HCT116 (cell line): Measurements from ENCODE around the gene PRG2. TPM values are rescaled to one million over a fixed set of nuclear protein-coding genes. Genes with fewer than 3 reads are reported as not detected.

Source experiments
- ATAC-seq: fragments of 200-7000 bp; cut with Tn5 transposase; 2 replicates; pipeline ENCODE4 v1.9.1; 2020; ENCODE audit warnings: mild to moderate bottlenecking, moderate library complexity
- BruUV-seq: library from RNA; stranded (reverse); fragments of 400-500 nt; replicated peaks from 2 replicates; lab custom pipeline; 2021; lab: Mats Ljungman, UMichigan
- CTCF ChIA-PET: fragments of 300-600 bp; sonication (Branson Sonifier 250); formaldehyde crosslinking; loops from one replicate; lab custom pipeline; 2021; ENCODE audit warnings: antibody characterized with exemption; lab: Charles Lee
- POLR2A ChIA-PET: fragments of 300-600, 350-600 bp; sonication (Branson Sonifier 250); formaldehyde crosslinking; loops from one replicate; lab custom pipeline; 2021; ENCODE audit warnings: antibody characterized with exemption; lab: Charles Lee
- RAD21 ChIA-PET, 2 experiments: fragments of 300-600 bp; sonication (Branson Sonifier 250); formaldehyde crosslinking; loops; one replicate each; lab custom pipeline; 2023; ENCODE audit warnings: low total read pairs in 2 of 2; ENCODE audit not compliant: uncharacterized antibody in 2 of 2, unreplicated experiment in 2 of 2, low non-redundant PET in 1 of 2; lab: Charles Lee
- DNase-seq: peaks from one replicate; pipeline ENCODE4 v3.0.0-alpha.2; 2010; ENCODE audit warnings: low read depth, low spot score
- H2AFZ ChIP-seq: fragments of 200-600 bp; shearing (Covaris generic), sonication (generic); 2 replicates; pipeline ENCODE4 v1.6.1; 2017; ENCODE audit warnings: low read depth, mixed run types, mixed read lengths, antibody characterized with exemption, low read length; ENCODE audit not compliant: poor library complexity, severe bottlenecking
- H3K27ac ChIP-seq: 2 replicates; pipeline ENCODE4 v1.5.1; 2012; ENCODE audit warnings: low read depth, low read length
- H3K27me3 ChIP-seq: fragments of 200-600 bp; sonication (generic); 2 replicates; pipeline ENCODE4 v1.6.1; 2016; ENCODE audit warnings: mixed run types, low read length, mixed read lengths; ENCODE audit not compliant: insufficient read depth
- H3K36me3 ChIP-seq, 2 experiments: fragments of 200-500 bp in 1 of 2; fragments of 200-600 bp in 1 of 2; sonication (Bioruptor generic) in 1 of 2; sonication (generic) in 1 of 2; 2 replicates each; pipeline versions ENCODE4 v1.5.1 to v1.6.1; 2014 to 2016; ENCODE audit warnings: low read length in 2 of 2, inconsistent platforms in 1 of 2, mixed read lengths in 1 of 2, mixed run types in 1 of 2; ENCODE audit not compliant: insufficient read depth in 2 of 2, control insufficient read depth in 1 of 2
- H3K4me1 ChIP-seq, 2 experiments: fragments of 200-600 bp in 1 of 2; sonication (generic) in 1 of 2; 2 replicates each; pipeline versions ENCODE4 v1.5.1 to v1.6.1; 2012 to 2017; ENCODE audit warnings: low read length in 2 of 2, inconsistent platforms in 1 of 2, mild to moderate bottlenecking in 1 of 2, mixed read lengths in 1 of 2, mixed run types in 1 of 2, moderate library complexity in 1 of 2; ENCODE audit not compliant: insufficient read depth in 2 of 2, control insufficient read depth in 1 of 2
- H3K4me2 ChIP-seq: fragments of 200-600 bp; sonication (generic); 2 replicates; pipeline ENCODE4 v1.6.1; 2017; ENCODE audit warnings: mixed run types, low read length, mixed read lengths
- H3K4me3 ChIP-seq, 2 experiments: fragments of 200-600 bp in 1 of 2; sonication (generic) in 1 of 2; replicated peaks in 1 of 2; 2 replicates each; pipeline ENCODE4 v1.5.1; 2011 to 2016; ENCODE audit warnings: low read length in 2 of 2, control low read depth in 1 of 2, low read depth in 1 of 2, mild to moderate bottlenecking in 1 of 2, mixed read lengths in 1 of 2, mixed run types in 1 of 2
- H3K79me2 ChIP-seq: fragments of 200-600 bp; sonication (generic); 2 replicates; pipeline ENCODE4 v1.6.1; 2017; ENCODE audit warnings: mild to moderate bottlenecking, mixed run types, low read length, moderate library complexity, mixed read lengths; ENCODE audit not compliant: insufficient read depth
- H3K9ac ChIP-seq: fragments of 200-600 bp; sonication (generic); 2 replicates; pipeline ENCODE4 v1.6.1; 2016; ENCODE audit warnings: low read length, mixed read lengths
- H3K9me2 ChIP-seq: fragments of 200-600 bp; sonication (generic), shearing (Covaris generic); 2 replicates; pipeline ENCODE4 v1.6.1; 2017; ENCODE audit warnings: mixed run types, mild to moderate bottlenecking, moderate library complexity; ENCODE audit not compliant: insufficient read depth
- H3K9me3 ChIP-seq, 2 experiments: fragments of 200-500 bp in 1 of 2; fragments of 200-600 bp in 1 of 2; sonication (Bioruptor generic) in 1 of 2; sonication (generic) in 1 of 2; 2 replicates each; pipeline ENCODE4 v1.6.1; 2014 to 2017; ENCODE audit warnings: low read length in 2 of 2, mixed read lengths in 2 of 2, inconsistent platforms in 1 of 2, low read depth in 1 of 2, mild to moderate bottlenecking in 1 of 2, mixed run types in 1 of 2, moderate library complexity in 1 of 2; ENCODE audit not compliant: control insufficient read depth in 1 of 2, insufficient read depth in 1 of 2
- H4K20me1 ChIP-seq: fragments of 200-600 bp; sonication (generic), shearing (Covaris generic); 2 replicates; pipeline ENCODE4 v1.6.1; 2017; ENCODE audit warnings: mixed run types, mild to moderate bottlenecking, moderate library complexity; ENCODE audit not compliant: insufficient read depth
- ATF3 ChIP-seq: IDR thresholded peaks from 2 replicates; pipeline ENCODE4 v1.6.1; 2012
- CBX3 ChIP-seq: IDR thresholded peaks from 2 replicates; pipeline ENCODE4 v1.6.1; 2012; ENCODE audit warnings: low read depth
- CTCF ChIP-seq, 3 experiments: fragments of 200-600 bp in 1 of 3; sonication (generic) in 1 of 3; IDR thresholded peaks in 2 of 3; conservative IDR thresholded peaks in 1 of 3; 2 replicates each; pipeline ENCODE4 v1.5.1; 2012 to 2017; ENCODE audit warnings: low read depth in 2 of 3, low read length in 2 of 3, antibody characterized with exemption in 1 of 3, borderline replicate concordance in 1 of 3, control low read depth in 1 of 3, mild to moderate bottlenecking in 1 of 3, mixed read lengths in 1 of 3, mixed run types in 1 of 3, moderate library complexity in 1 of 3; ENCODE audit not compliant: insufficient read depth in 1 of 3
- ELF1 ChIP-seq: IDR thresholded peaks from 2 replicates; pipeline ENCODE4 v1.6.1; 2012; ENCODE audit warnings: low read depth, borderline replicate concordance
- EZH2phosphoT487 ChIP-seq: fragments of 200-600 bp; IDR thresholded peaks from 2 replicates; pipeline ENCODE4 v1.6.1; 2018; ENCODE audit warnings: antibody characterized with exemption, borderline replicate concordance
- FOSL1 ChIP-seq: IDR thresholded peaks from 2 replicates; pipeline ENCODE4 v1.6.1; 2012; ENCODE audit warnings: low read depth
- JUND ChIP-seq: IDR thresholded peaks from 2 replicates; pipeline ENCODE4 v1.6.1; 2012
- MAX ChIP-seq: IDR thresholded peaks from 2 replicates; pipeline ENCODE4 v1.6.1; 2012
- POLR2A ChIP-seq: IDR thresholded peaks from 2 replicates; pipeline ENCODE4 v1.7.0; 2011; ENCODE audit warnings: borderline replicate concordance; ENCODE audit not compliant: insufficient read depth, insufficient read length; ENCODE audit errors: extremely low read depth
- POLR2AphosphoS5 ChIP-seq: IDR thresholded peaks from 2 replicates; pipeline ENCODE4 v1.6.1; 2011; ENCODE audit warnings: mild to moderate bottlenecking, low read depth, low read length, moderate library complexity
- RAD21 ChIP-seq: IDR thresholded peaks from 2 replicates; pipeline ENCODE4 v1.6.1; 2012; ENCODE audit warnings: low read depth, mild to moderate bottlenecking
- SIN3A ChIP-seq: IDR thresholded peaks from 2 replicates; pipeline ENCODE4 v1.6.1; 2012; ENCODE audit warnings: low read depth
- SP1 ChIP-seq: IDR thresholded peaks from 2 replicates; pipeline ENCODE4 v1.6.1; 2012; ENCODE audit warnings: low read depth
- ZBTB33 ChIP-seq: IDR thresholded peaks from 2 replicates; pipeline ENCODE4 v1.6.1; 2011; ENCODE audit warnings: mild to moderate bottlenecking, low read length, moderate library complexity; ENCODE audit not compliant: insufficient replicate concordance; ENCODE audit errors: extremely low read depth
- intact Hi-C: fragments of 100-400 bp; cut with micrococcal nuclease; formaldehyde crosslinking; loops from 2 replicates; pipeline ENCODE4 v1.10.0; 2022
- total RNA-seq: library from RNA; stranded (reverse); gene quantifications from one replicate; pipeline ENCODE4 v1.2.1, GENCODE V29; 2021; ENCODE audit not compliant: unreplicated experiment

The PRG2 gene
- total RNA-seq, 1 experiment from 2014 or later: 0.81 TPM

GRCh38 chr11:57345555-57346211 is 44.8 kb downstream of the PRG2 start (continued):
- peak; percentile 44 to 69 (median 67); a peak in 5 of 6 replicates for TF ChIP-seq CTCF (IDR thresholded peaks at IDR 0.05 in 2 of 3, conservative IDR thresholded peaks at IDR 0.05 in 1 of 3; ENCODE audit: borderline replicate concordance in 1 of 3, insufficient read depth in 1 of 3, low read depth in 2 of 3, low read length in 2 of 3)
- TF ChIP-seq FOSL1: no peak
- TF ChIP-seq SP1: no peak
- TF ChIP-seq, all 23 proteins: peak for 4

- H3K79me2 ChIP-seq: no peaks in the 10 kb centered on the region
- H2AFZ ChIP-seq: peak overlapping the region; percentile 83
- H3K27me3 ChIP-seq: no peaks in the 10 kb centered on the region
- RAD21 ChIA-PET: interaction anchor here in 1 of 2 experiments (1.2 kb wide), 1 partner anchor 296 kb away, joined by 5 read pairs; no protein-coding TSS in a partner anchor
- H3K4me1 ChIP-seq: peaks cover 3 to 16% of the 10 kb centered on the region in 2 experiments; a peak in 3 of 4 replicates
- no peak overlapping the region for H3K27ac ChIP-seq
- CTCF ChIA-PET: no interaction called here
- intact Hi-C loops: loop anchor here (1.0 to 5.0 kb wide), 6 partner anchors 112 to 1168 kb away; no protein-coding TSS in a partner anchor
- H4K20me1 ChIP-seq: no peaks in the 10 kb centered on the region
- ATAC-seq (no peak), DNase-seq (no peak)
- no peaks in the 10 kb centered on the region for H3K36me3 ChIP-seq
- no peaks in the 10 kb centered on the region for H3K9me3 ChIP-seq
- H3K4me2 ChIP-seq: no peak overlapping the region
- BruUV-seq: no TSS peak
- H3K9me2 ChIP-seq: no peaks in the 10 kb centered on the region
- POLR2A ChIA-PET: no interaction called here
- no peak overlapping the region for H3K4me3 ChIP-seq
- H3K9ac ChIP-seq: peak overlapping the region; percentile 29; the same call in 1 of the 2 replicates
- no peak for TF ChIP-seq SP1
- TF ChIP-seq CTCF (IDR thresholded peaks at IDR 0.05 in 2 of 3, conservative IDR thresholded peaks at IDR 0.05 in 1 of 3; ENCODE audit: borderline replicate concordance in 1 of 3, insufficient read depth in 1 of 3, low read depth in 2 of 3, low read length in 2 of 3): no peak
- TF ChIP-seq RAD21: no peak
- no peak for TF ChIP-seq MAX
- no peak for TF ChIP-seq ATF3
- TF ChIP-seq SIN3A: no peak
- no peak for TF ChIP-seq ZBTB33
- TF ChIP-seq JUND: no peak
- TF ChIP-seq POLR2A: no peak
- no peak for TF ChIP-seq POLR2AphosphoS5
- TF ChIP-seq EZH2phosphoT487: no peak
- no peak for TF ChIP-seq ELF1
- TF ChIP-seq CBX3: no peak
These were observed 45.6 kb downstream of the PRG2 start for GRCh38 chr11:57344826-57345225.
